Endothelial cell of umbilical vein (primary cell): ENCODE data around the gene NAV2. TPM values are rescaled to one million over a fixed set of nuclear protein-coding genes. Genes with fewer than 3 reads are reported as not detected.
A peak's percentile ranks its signal among the peaks of the same experiment; 100 is the strongest.

Experiments used
- BruUV-seq: library from RNA; stranded (reverse); fragments of 400-500 nt; replicated peaks from 2 replicates; lab custom pipeline; 2021; lab: Mats Ljungman, UMichigan
- CTCF ChIA-PET: fragments of 300-600, 350-600 bp; sonication (Branson Sonifier 250); formaldehyde crosslinking; loops from one replicate; lab custom pipeline; 2021; ENCODE audit warnings: antibody characterized with exemption, inconsistent platforms; lab: Charles Lee
- POLR2A ChIA-PET: fragments of 300-600, 350-600 bp; sonication (Branson Sonifier 250); formaldehyde crosslinking; loops from one replicate; lab custom pipeline; 2021; ENCODE audit warnings: antibody characterized with exemption, inconsistent platforms; lab: Charles Lee
- DNase-seq: peaks from one replicate; pipeline ENCODE4 v3.0.0-alpha.2; 2011; ENCODE audit warnings: low read depth, low spot score
- FAIRE-seq: peaks from 2 replicates; lab custom pipeline; 2011; peaks lifted over from hg19 to GRCh38; lab: Jason Lieb, UNC
- H2AFZ ChIP-seq: 2 replicates; pipeline ENCODE4 v1.6.0; 2012; ENCODE audit warnings: low read depth, low read length, control low read depth, inconsistent platforms
- H3K27ac ChIP-seq: 2 replicates; pipeline ENCODE4 v1.5.1; 2011; ENCODE audit warnings: low read depth, mild to moderate bottlenecking, control low read depth, low read length, moderate library complexity; ENCODE audit not compliant: insufficient read depth
- H3K27me3 ChIP-seq, 2 experiments: 2 replicates each; pipeline versions ENCODE4 v1.6.0 to v1.6.1; 2011; ENCODE audit warnings: low read length in 2 of 2, mixed read lengths in 1 of 2; ENCODE audit not compliant: control insufficient read depth in 2 of 2, insufficient read depth in 2 of 2
- H3K36me3 ChIP-seq, 2 experiments: 2 replicates in 1 of 2; 3 replicates in 1 of 2; pipeline ENCODE4 v1.5.1; 2011; ENCODE audit warnings: low read length in 2 of 2, mild to moderate bottlenecking in 1 of 2, moderate library complexity in 1 of 2; ENCODE audit not compliant: control insufficient read depth in 2 of 2, insufficient read depth in 2 of 2; ENCODE audit errors: extremely low read depth in 1 of 2
- H3K4me1 ChIP-seq: 3 replicates; pipeline ENCODE4 v1.5.1; 2011; ENCODE audit warnings: mild to moderate bottlenecking, low read length; ENCODE audit not compliant: control insufficient read depth, insufficient read depth; ENCODE audit errors: extremely low read depth
- H3K4me2 ChIP-seq: 2 replicates; pipeline ENCODE4 v1.6.1; 2011; ENCODE audit warnings: low read length, control low read depth, mixed read lengths; ENCODE audit not compliant: insufficient read depth
- H3K4me3 ChIP-seq, 3 experiments: fragments of 200-600 bp in 1 of 3; sonication (generic), shearing (Covaris generic) in 1 of 3; replicated peaks in 1 of 3; 2 replicates each; pipeline ENCODE4 v1.5.1; 2011 to 2016; ENCODE audit warnings: control low read depth in 3 of 3, low read length in 3 of 3, mild to moderate bottlenecking in 2 of 3, inconsistent platforms in 1 of 3, low read depth in 1 of 3, moderate library complexity in 1 of 3; ENCODE audit not compliant: insufficient read depth in 1 of 3
- H3K79me2 ChIP-seq: 2 replicates; pipeline ENCODE4 v1.6.0; 2012; ENCODE audit warnings: low read length, inconsistent platforms; ENCODE audit not compliant: control insufficient read depth, insufficient read depth
- H3K9ac ChIP-seq: replicated peaks from 2 replicates; pipeline ENCODE3; 2011; ENCODE audit warnings: low read length, control low read depth; ENCODE audit not compliant: insufficient read depth; ENCODE audit errors: extremely low read depth
- H3K9me1 ChIP-seq: replicated peaks from 3 replicates; pipeline ENCODE4 v1.6.0; 2011; ENCODE audit warnings: mild to moderate bottlenecking, low read length; ENCODE audit not compliant: control insufficient read depth, insufficient read depth; ENCODE audit errors: extremely low read depth
- H3K9me3 ChIP-seq: replicated peaks from 2 replicates; pipeline ENCODE4 v1.5.1; 2012; ENCODE audit warnings: low read length, inconsistent platforms; ENCODE audit not compliant: control insufficient read depth, insufficient read depth
- H4K20me1 ChIP-seq: replicated peaks from 2 replicates; pipeline ENCODE3; 2011; ENCODE audit warnings: mild to moderate bottlenecking, low read length; ENCODE audit not compliant: control insufficient read depth, insufficient read depth; ENCODE audit errors: extremely low read depth
- JUN ChIP-seq: IDR thresholded peaks from 2 replicates; pipeline ENCODE4 v1.6.1; 2011; ENCODE audit warnings: borderline replicate concordance, low read depth; ENCODE audit not compliant: insufficient read length, insufficient read depth
- POLR2A ChIP-seq: IDR thresholded peaks from 2 replicates; pipeline ENCODE4 v1.6.1; 2012; ENCODE audit warnings: low read depth, mild to moderate bottlenecking, control low read depth, low read length
- dilution Hi-C: fragments of 300-500 bp; cut with MboI; formaldehyde crosslinking; loops from one replicate; pipeline ENCODE4 v1.15.0; 2019; ENCODE audit warnings: low sequenced_read_pairs; ENCODE audit not compliant: extremely low pct_ligation_motif_present
- intact Hi-C: fragments of 100-400 bp; cut with micrococcal nuclease; formaldehyde crosslinking; loops from one replicate; pipeline ENCODE4 v1.10.0; 2022
- polyA plus RNA-seq, 4 experiments: library from polyadenylated mRNA; depleted of rRNA in 3 of 4; stranded (reverse) in 3 of 4; unstranded in 1 of 4; fragments of >200 nt; gene quantifications; 2 replicates each; pipeline versions ENCODE4 v1.2.1 to v1.2.3, GENCODE V29; 2011 to 2012; ENCODE audit warnings: missing spikeins in 1 of 4
- total RNA-seq: library from RNA; stranded (reverse); gene quantifications from 2 replicates; pipeline ENCODE4 v1.2.3, GENCODE V29; 2021
- TF ChIP-seq, protein P1 (sequence below), 2 donors: IDR thresholded peaks; 1 replicate in 1 of 2; 2 replicates in 1 of 2; pipeline ENCODE4 v1.5.1; 2011; ENCODE audit warnings: low read length in 2 of 2, mild to moderate bottlenecking in 2 of 2, moderate library complexity in 2 of 2, control low read depth in 1 of 2, inconsistent platforms in 1 of 2, low read depth in 1 of 2; ENCODE audit not compliant: insufficient read depth in 1 of 2; ENCODE audit errors: extremely low read depth in 1 of 2

NAV2 gene
- total and polyA plus RNA-seq, 2 donors (not counting 3 experiments of a cell fraction or from before 2014, with no cell fraction given): 10.9 to 68.0 TPM

DNA sequence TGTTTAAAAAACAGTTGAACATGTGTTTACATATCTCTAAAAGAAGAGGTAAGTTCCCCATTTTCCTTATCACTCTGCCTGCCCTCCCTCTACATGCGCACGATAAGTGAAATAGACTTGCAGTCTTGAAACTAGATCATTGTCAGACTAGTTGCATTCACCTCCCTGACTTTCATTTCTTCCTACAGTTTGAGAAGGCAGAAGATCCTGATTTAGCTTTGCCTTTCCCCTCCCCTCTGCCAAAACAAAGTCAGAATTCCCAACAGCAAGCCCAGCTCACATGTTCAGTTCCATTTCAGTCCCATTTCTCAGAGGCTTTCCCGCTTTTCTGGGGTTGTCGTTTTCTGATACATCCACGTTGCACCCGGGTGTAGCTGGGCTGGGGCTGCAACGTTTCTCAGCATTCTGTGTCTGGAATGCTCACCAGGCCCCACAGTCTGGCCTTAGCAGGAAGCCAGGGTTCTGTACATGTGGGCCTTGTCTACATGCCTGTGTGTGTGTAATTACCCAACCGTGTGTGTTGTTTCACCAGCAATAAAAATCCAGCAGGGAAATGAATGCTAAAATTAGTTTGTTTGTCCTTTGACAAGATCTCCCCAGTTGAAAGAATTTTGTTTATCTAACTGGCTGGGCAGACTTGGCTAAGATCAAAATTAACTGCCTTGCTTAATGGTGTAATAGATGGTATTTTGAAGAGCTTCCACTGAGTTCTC, 268.5 kb downstream of the NAV2 start:
- POLR2A ChIA-PET: no interaction called here
- DNase-seq: peak; percentile 88

More for the DNA sequence above, 268.5 kb downstream of the NAV2 start:
- Histone ChIP-seq H3K9ac (peak overlapping the region; percentile 10), H4K20me1 (no peaks in the 10 kb centered on the region), H3K4me3 (no peak overlapping the region), H3K9me3 (no peaks in the 10 kb centered on the region), H3K9me1 (no peaks in the 10 kb centered on the region), H3K4me1 (peaks cover 39% of the 10 kb centered on the region), H3K27ac (peak overlapping the region; percentile 39), H3K4me2 (peak overlapping the region; percentile 18), H2AFZ (no peak overlapping the region), H3K36me3 (peaks cover 0 to 3% of the 10 kb centered on the region in 2 experiments), H3K79me2 (peaks cover 21% of the 10 kb centered on the region), H3K27me3 (no peaks in the 10 kb centered on the region)
- no TSS peak for BruUV-seq
- CTCF ChIA-PET: interaction anchor here (1.1 to 1.4 kb wide), 4 partner anchors 17 to 46 kb away, joined by 3 to 8 read pairs (median 4); no protein-coding TSS in a partner anchor
- peak; percentile 62 for FAIRE-seq
- TF ChIP-seq, protein P1, sequence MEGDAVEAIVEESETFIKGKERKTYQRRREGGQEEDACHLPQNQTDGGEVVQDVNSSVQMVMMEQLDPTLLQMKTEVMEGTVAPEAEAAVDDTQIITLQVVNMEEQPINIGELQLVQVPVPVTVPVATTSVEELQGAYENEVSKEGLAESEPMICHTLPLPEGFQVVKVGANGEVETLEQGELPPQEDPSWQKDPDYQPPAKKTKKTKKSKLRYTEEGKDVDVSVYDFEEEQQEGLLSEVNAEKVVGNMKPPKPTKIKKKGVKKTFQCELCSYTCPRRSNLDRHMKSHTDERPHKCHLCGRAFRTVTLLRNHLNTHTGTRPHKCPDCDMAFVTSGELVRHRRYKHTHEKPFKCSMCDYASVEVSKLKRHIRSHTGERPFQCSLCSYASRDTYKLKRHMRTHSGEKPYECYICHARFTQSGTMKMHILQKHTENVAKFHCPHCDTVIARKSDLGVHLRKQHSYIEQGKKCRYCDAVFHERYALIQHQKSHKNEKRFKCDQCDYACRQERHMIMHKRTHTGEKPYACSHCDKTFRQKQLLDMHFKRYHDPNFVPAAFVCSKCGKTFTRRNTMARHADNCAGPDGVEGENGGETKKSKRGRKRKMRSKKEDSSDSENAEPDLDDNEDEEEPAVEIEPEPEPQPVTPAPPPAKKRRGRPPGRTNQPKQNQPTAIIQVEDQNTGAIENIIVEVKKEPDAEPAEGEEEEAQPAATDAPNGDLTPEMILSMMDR (IDR thresholded peaks at IDR 0.05; ENCODE audit: extremely low read depth in 1 of 2, insufficient read depth in 1 of 2, low read depth in 1 of 2, low read length in 2 of 2): no peak
- TF ChIP-seq JUN: no peak
- no peak for TF ChIP-seq POLR2A
- intact Hi-C loops: loop anchor here (1.0 kb wide), 1 partner anchor 30 kb away; no protein-coding TSS in a partner anchor
- dilution Hi-C loops: no loop called here
